ENCODE results near the gene KIF1A. TPM values are rescaled to one million over a fixed set of nuclear protein-coding genes. Genes with fewer than 3 reads are reported as not detected.
"Not testable (repeated sequence)": the region's sequence is repeated elsewhere in the genome, so short reads cannot be mapped to it uniquely, and the experiment has no call there.

The KIF1A gene
- total RNA-seq, 1 experiment from 2014 or later, result 1.2 TPM

GRCh38 chr2:240691075-240691427 lies 129.0 kb downstream of the KIF1A start:
- in situ Hi-C loops (cut with HindIII; ENCODE audit: low pct_unique_long_range_greater_than_20kb, low sequenced_read_pairs); DNase-seq (ENCODE audit: low read depth): not testable (repeated sequence)

- DNase-seq (ENCODE audit: low read depth); in situ Hi-C loops (cut with HindIII; ENCODE audit: low pct_unique_long_range_greater_than_20kb, low sequenced_read_pairs): not testable (repeated sequence)
Measured at GRCh38 chr2:240690421-240691074, 129.5 kb downstream of the KIF1A start.

GRCh38 chr2:240689975-240690374 lies 130.0 kb downstream of the KIF1A start:
- no peak for DNase-seq (ENCODE audit: low read depth)
- in situ Hi-C loops (cut with HindIII; ENCODE audit: low pct_unique_long_range_greater_than_20kb, low sequenced_read_pairs), result no loop called here

DNA sequence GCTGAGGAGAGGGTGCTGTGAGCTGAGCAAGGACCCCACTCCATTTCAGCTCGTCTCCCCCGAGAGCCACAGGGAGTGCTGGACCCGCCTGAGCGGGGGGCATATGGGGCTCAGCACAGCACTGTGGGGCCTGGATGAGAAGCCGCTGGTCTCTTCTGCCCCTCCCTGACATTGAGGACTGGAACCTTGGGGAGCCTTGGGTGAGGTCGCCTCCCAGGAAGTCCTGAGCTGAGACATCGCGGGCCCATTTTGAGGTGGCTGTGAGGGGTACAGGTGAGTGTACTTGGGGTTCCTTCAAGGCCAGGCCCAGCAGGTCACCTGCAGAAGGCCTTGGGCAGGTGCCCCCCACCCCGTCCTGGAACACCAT lies 131.5 kb downstream of the KIF1A start:
- DNase-seq (ENCODE audit: low read depth), result no peak
- in situ Hi-C loops (cut with HindIII; ENCODE audit: low pct_unique_long_range_greater_than_20kb, low sequenced_read_pairs), result no loop called here

DNA sequence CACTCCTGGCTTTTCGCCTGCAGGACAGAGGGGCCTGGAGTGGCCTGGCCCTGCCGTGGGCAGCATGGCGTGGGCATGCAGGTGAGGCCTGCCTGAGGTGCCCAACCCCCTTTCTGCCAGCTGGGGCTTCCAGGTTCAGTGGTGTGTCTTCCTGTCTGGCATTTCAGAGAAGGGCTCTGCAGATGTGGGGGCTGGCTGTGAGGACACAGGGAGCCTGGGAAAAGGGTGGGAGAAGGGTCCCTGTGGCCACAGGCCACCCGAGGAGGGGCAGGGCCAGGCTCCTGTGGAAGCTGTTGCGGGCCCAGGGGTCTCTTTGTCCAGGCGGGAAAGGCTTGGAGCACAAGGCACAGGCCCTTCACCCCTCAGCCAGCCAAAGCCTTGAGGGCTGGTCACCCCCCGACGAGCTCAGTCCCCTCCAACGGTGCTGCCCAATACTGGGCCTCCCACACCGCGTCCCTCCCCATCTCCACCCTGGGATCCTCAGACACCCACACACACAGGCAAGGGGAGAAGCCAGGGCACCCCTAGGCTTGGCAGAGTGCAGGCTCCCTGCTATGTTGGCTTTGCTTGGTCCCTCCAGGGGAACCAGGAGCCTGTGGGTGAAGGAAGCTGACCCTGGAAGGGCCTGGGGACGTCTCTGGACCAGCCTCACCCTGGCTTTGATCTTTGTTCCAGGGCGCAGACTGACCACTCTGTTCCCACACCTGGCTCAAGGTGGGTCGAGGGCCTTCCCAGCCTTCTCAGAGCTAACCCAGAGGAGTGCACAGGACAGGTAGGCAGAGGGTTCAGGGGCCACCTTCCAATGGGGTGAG lies 132.1 kb downstream of the KIF1A start:
- in situ Hi-C loops (cut with HindIII; ENCODE audit: low pct_unique_long_range_greater_than_20kb, low sequenced_read_pairs), result no loop called here
- no peak for DNase-seq (ENCODE audit: low read depth)

DNA sequence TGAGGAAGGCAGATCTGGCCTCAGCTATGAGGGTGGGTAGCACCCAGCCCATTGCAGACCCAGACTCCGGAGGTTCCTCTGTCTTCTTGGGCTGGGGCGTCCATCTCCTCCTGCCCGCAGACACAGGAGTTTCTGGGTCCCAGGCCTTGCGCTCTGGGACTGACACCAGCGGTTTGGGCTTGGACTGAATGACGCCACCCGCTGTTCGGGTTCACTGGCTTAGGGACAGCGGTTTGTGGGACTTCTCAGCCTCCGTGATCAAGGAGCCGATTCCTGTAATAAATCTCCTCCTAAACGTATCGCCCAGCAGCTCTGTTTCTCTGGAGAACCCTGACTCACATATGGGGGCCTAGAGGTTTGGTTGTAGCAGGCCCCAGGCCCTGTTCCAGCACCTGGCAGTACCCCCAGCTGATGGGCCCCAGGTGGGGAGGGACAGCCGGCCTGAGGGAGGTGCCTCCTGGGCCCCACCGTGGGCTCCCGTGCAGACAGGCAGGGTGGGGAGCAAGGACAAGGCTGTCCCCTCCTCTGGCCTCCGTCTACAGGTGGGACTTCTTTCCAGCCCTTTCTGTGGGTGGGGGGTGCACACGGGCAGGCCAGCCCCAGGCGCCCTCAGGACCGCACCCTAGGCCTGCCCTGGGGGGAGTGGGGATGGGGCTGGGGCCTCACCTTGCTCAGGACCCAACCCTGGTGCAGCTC lies 132.8 kb downstream of the KIF1A start:
- in situ Hi-C loops (cut with HindIII; ENCODE audit: low pct_unique_long_range_greater_than_20kb, low sequenced_read_pairs), result no loop called here
- no peak for DNase-seq (ENCODE audit: low read depth)

DNA sequence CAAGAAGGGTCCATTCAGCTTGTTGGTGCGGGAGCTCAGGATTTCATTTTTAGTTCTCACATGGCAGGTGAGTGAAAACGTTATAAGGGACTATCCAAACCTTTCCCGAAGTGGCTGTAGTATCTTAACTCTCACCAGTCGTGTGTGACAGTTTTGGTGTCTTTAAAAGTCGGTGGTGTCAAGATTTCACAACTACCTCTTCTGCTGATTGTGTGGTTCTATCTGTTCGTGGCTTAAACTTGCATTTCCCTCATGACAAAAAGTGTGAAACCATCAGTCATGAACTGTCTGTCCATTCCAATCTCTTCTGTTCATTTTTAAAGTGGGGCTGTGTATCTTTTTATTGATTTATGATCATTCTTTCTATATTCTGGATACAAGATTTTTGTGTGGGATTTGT lies 133.6 kb downstream of the KIF1A start:
- in situ Hi-C loops (cut with HindIII; ENCODE audit: low pct_unique_long_range_greater_than_20kb, low sequenced_read_pairs), result no loop called here
- no peak for DNase-seq (ENCODE audit: low read depth)

GRCh38 chr2:240685771-240686371 lies 134.1 kb downstream of the KIF1A start:
- in situ Hi-C loops (cut with HindIII; ENCODE audit: low pct_unique_long_range_greater_than_20kb, low sequenced_read_pairs), result no loop called here
- DNase-seq (ENCODE audit: low read depth), result no peak

DNA sequence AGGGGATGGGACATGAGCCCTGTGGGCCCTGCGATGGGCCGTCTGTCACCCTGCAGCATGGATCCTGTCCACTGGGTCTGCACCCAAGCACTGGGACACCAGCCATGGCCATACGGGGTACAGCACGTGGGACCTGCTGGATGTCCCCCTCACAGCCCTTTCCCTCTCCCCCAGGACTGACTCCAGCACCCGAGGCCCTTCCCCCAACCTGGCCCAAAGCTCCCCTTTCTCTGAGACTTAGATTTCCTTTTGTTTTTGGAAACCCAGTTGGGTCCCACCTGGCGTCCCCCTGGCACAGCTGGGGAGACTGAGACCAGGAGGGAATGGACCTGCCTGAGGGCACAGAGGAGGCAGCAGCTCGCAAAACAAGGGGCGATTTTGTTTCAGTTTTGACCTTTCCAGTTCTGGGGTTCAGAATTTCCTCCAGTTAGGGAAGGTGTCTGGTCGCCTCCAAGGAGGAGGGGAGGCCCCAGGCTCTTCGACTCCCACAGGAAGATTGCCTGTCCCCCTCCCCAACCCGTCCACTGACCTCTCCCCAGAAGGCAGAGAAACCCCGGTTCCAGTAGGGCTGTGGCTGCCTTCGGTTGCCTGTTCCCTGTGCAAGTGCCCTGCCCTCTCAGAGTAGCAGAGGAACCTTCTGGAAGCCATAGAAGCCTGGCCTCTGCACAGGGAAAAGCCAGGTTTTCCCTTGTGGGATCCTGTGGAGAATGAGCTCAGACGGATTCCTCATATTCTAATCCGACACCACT lies 135.9 kb downstream of the KIF1A start:
- in situ Hi-C loops (cut with HindIII; ENCODE audit: low pct_unique_long_range_greater_than_20kb, low sequenced_read_pairs); DNase-seq (ENCODE audit: low read depth): not testable (repeated sequence)

GRCh38 chr2:240683329-240683979 lies 136.6 kb downstream of the KIF1A start:
- in situ Hi-C loops (cut with HindIII; ENCODE audit: low pct_unique_long_range_greater_than_20kb, low sequenced_read_pairs), result not testable (repeated sequence)

GRCh38 chr2:240682431-240683224 lies 137.4 kb downstream of the KIF1A start, which contains the start of gene AQP12B:
AQP12B (minus strand) TSS chr2:240682885; CDS start chr2:240682837, 48 bp downstream.
- DNase-seq (ENCODE audit: low read depth); in situ Hi-C loops (cut with HindIII; ENCODE audit: low pct_unique_long_range_greater_than_20kb, low sequenced_read_pairs): not testable (repeated sequence)

More at GRCh38 chr2:240683329-240683979, 136.6 kb downstream of the KIF1A start:
- DNase-seq (ENCODE audit: low read depth), result not testable (repeated sequence)

DNA sequence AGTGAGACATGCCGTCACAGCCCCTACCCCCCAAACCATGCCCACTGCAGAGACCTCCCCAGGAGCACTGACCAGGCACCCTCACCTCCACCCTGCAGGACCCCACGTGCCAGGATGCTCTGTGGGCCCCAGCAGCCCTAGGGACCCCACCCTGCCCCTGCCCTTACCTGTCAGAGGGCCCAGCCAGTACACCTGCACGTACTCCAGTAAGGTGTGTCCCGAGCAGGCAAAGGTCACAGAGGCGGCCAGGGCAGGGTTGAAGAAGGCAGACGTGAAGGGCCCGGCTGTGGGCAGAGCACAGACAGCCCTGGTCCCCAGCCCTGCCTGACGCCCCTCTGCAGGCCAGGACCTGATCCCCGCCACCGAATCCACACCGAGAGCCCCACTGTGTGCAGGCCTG lies 139.8 kb downstream of the KIF1A start:
- DNase-seq (ENCODE audit: low read depth); in situ Hi-C loops (cut with HindIII; ENCODE audit: low pct_unique_long_range_greater_than_20kb, low sequenced_read_pairs): not testable (repeated sequence)

DNA sequence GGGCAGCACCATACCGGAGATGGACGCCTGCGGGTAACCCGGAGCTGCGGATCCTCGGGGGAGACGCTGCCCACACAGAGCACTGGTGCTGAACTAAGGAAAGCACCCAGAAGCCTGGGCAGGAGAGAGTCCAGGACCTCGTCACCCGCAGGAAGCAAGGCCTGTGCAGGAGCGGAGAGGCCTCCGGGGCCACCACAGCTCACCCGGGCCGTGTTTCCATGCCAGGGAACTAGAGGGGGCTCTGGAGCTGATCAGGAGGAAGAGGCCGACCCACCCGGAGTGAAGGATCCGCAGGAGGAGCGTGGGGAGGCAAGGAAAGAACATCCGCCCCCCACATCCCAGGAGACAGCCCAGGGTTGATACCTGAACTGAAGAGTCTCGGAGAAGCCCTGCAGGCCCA lies 141.1 kb downstream of the KIF1A start:
- in situ Hi-C loops (cut with HindIII; ENCODE audit: low pct_unique_long_range_greater_than_20kb, low sequenced_read_pairs); DNase-seq (ENCODE audit: low read depth): not testable (repeated sequence)

- in situ Hi-C loops (cut with HindIII; ENCODE audit: low pct_unique_long_range_greater_than_20kb, low sequenced_read_pairs); DNase-seq (ENCODE audit: low read depth): not testable (repeated sequence)
Measured at GRCh38 chr2:240678043-240678442, 142.0 kb downstream of the KIF1A start.

DNA sequence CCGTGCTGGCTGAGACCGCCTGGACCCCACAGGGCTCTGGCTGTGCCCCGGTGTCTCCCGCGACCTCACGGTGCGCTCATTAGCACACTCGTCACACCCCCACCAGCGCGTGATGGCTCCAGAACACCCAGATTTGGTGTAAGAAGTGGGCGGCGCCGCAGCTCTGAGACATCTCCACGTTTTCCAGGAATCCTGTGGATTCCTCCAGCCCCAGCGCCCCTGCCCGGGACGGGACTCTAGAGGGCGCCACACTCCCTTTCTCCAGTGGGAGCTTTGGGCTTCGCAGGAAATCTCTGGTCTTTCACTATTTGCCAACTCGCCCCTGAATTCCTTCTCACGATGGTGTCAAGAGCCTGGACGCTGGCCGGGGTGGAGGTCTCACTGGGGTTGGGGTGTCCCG lies 144.7 kb downstream of the KIF1A start:
- DNase-seq (ENCODE audit: low read depth); in situ Hi-C loops (cut with HindIII; ENCODE audit: low pct_unique_long_range_greater_than_20kb, low sequenced_read_pairs): not testable (repeated sequence)

DNA sequence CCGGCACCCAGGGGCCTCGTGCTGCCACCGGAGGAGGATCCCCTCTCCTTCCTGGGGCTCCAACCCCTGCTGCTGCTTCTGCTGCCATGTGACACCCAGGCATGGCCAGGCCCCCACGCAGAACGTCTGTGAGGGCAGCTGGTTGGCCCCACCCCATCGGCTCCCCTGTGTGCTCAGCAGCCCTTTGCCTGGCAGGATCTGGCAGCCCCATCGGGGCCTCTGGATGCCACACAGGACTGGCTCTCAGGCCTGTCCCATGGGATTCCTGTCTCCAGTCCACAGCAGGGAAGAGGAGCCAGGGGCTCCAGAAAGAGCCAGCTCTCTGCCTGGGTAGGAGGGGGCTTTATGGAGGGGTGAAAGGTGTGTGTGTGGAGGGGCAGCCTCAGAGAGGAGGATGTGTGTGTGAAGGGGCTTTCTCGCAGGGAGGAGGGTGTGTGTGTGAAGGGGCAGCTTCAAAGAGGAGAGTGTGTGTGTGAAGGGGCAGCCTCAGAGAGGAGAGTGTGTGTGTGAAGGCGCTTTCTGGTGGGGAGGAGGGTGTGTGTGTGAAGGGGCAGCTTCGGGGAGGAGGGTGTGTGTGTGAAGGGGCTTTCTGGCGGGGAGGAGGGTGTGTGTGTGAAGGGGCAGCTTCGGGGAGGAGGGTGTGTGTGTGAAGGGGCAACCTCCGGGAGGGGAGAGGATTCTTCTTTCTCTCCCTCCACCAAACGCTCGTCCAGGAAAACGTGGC lies 145.4 kb downstream of the KIF1A start:
- in situ Hi-C loops (cut with HindIII; ENCODE audit: low pct_unique_long_range_greater_than_20kb, low sequenced_read_pairs); DNase-seq (ENCODE audit: low read depth): not testable (repeated sequence)
